Measurements from ENCODE around the gene CAPRIN2. TPM values are rescaled to one million over a fixed set of nuclear protein-coding genes. Genes with fewer than 3 reads are reported as not detected.

Gene CAPRIN2
- total RNA-seq, 1 donor: 32.9 TPM

DNA sequence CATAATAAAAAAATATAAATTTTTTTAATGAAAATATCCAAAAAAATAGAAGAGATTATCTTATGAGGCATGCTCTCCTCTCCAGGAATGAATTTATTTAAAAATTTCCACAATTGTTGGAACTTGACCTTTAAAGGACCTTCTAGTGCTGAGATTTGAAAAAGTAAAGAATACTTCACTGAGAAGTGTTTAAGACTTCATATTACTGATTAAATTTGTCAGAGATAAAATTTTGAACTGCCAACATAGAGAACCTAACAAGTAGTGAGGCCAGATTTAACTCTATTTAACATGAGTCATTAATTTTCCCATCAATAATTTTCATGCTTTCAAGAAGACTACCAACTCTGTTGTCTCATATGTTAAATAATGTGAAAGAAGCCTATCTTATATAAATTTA is 14.5 kb downstream of the CAPRIN2 start:
- no peak overlapping the region for H2AFZ ChIP-seq (ENCODE audit: low read length)
- no peak overlapping the region for H3K27ac ChIP-seq (ENCODE audit: low read depth, low read length)
- no peaks in the 10 kb centered on the region for H3K4me1 ChIP-seq (ENCODE audit: insufficient read depth, low read length)
- peaks cover 15% of the 10 kb centered on the region for H3K36me3 ChIP-seq (ENCODE audit: insufficient read depth, low read length)
- no peak overlapping the region for H3K4me2 ChIP-seq (ENCODE audit: insufficient read depth, low read length)
- peaks cover 76% of the 10 kb centered on the region for H3K79me2 ChIP-seq (ENCODE audit: insufficient read depth, low read length)
- H4K20me1 ChIP-seq (ENCODE audit: insufficient read depth, low read length): no peaks in the 10 kb centered on the region
- TF ChIP-seq, protein P1, sequence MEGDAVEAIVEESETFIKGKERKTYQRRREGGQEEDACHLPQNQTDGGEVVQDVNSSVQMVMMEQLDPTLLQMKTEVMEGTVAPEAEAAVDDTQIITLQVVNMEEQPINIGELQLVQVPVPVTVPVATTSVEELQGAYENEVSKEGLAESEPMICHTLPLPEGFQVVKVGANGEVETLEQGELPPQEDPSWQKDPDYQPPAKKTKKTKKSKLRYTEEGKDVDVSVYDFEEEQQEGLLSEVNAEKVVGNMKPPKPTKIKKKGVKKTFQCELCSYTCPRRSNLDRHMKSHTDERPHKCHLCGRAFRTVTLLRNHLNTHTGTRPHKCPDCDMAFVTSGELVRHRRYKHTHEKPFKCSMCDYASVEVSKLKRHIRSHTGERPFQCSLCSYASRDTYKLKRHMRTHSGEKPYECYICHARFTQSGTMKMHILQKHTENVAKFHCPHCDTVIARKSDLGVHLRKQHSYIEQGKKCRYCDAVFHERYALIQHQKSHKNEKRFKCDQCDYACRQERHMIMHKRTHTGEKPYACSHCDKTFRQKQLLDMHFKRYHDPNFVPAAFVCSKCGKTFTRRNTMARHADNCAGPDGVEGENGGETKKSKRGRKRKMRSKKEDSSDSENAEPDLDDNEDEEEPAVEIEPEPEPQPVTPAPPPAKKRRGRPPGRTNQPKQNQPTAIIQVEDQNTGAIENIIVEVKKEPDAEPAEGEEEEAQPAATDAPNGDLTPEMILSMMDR (IDR thresholded peaks at IDR 0.05; ENCODE audit: extremely low read depth, low read depth, low read length): no peak
- no peaks in the 10 kb centered on the region for H3K9me3 ChIP-seq (ENCODE audit: low read depth, low read length)
- no peak overlapping the region for H3K4me3 ChIP-seq (ENCODE audit: insufficient read depth, low read length)
- no peak for DNase-seq (ENCODE audit: insufficient read length, low spot score, missing footprints)
- H3K27me3 ChIP-seq (ENCODE audit: insufficient read depth, low read length): no peaks in the 10 kb centered on the region

DNA sequence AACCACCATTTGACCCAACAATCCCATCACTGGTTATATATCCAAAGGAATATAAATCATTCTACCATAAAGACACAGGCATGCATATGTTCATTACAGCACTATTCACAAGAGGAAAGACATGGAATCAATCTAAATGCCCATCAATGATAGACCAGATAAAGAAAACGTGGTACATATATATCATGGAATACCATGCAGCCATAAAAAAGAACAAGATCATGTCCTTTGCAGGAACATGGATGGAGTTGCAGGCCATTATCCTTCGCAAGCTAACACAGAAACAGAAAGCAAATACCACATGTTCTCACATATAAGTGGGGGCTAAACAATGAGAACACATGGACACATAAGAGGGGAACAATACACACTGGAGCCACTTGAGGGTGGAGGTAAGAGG is 15.7 kb downstream of the CAPRIN2 start:
- peaks cover 69% of the 10 kb centered on the region for H3K79me2 ChIP-seq (ENCODE audit: insufficient read depth, low read length)
- no peak for DNase-seq (ENCODE audit: insufficient read length, low spot score, missing footprints)
- no peaks in the 10 kb centered on the region for H3K27me3 ChIP-seq (ENCODE audit: insufficient read depth, low read length)
- H3K4me1 ChIP-seq (ENCODE audit: insufficient read depth, low read length): no peaks in the 10 kb centered on the region
- no peaks in the 10 kb centered on the region for H3K9me3 ChIP-seq (ENCODE audit: low read depth, low read length)
- no peaks in the 10 kb centered on the region for H4K20me1 ChIP-seq (ENCODE audit: insufficient read depth, low read length)
- H2AFZ ChIP-seq (ENCODE audit: low read length): no peak overlapping the region
- peaks cover 18% of the 10 kb centered on the region for H3K36me3 ChIP-seq (ENCODE audit: insufficient read depth, low read length)
- no peak overlapping the region for H3K4me3 ChIP-seq (ENCODE audit: insufficient read depth, low read length)
- no peak overlapping the region for H3K4me2 ChIP-seq (ENCODE audit: insufficient read depth, low read length)
- TF ChIP-seq, protein P1 (IDR thresholded peaks at IDR 0.05; ENCODE audit: extremely low read depth, low read depth, low read length): no peak
- no peak overlapping the region for H3K27ac ChIP-seq (ENCODE audit: low read depth, low read length)

DNA sequence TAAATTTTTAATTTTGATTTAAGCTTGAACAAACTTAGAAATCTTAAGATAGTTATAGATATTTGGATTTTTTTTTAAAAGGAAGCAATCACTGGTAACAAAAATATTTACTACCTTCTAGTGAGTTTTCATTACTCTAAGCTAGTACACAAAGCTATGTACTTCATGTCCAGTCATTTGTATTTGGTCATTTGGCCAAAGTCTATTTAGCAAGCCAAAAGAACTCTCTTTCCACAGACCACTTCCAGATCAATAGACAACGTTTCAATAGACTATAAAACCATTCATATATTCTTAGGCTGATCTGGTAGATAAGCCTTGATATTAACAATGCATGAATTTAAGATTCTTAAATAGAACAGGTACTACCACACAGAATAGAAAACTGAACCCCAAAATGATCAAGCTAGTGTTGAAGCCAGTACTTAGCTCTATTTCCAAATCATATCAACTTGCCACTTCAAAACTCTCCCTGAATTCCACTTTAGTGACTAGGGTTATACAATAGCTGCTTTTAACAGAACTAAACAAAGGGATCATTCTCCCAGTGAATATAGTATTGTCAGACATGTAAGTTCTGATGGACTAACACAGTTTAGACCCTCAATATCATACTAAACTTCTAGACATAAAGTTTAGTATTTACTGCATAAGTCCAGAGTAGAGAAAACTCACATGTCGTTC is 21.7 kb downstream of the CAPRIN2 start:
- TF ChIP-seq, protein P1 (IDR thresholded peaks at IDR 0.05; ENCODE audit: extremely low read depth, low read depth, low read length): no peak
- DNase-seq (ENCODE audit: insufficient read length, low spot score, missing footprints): peak; percentile 64
- Histone ChIP-seq H3K27ac (ENCODE audit: low read depth, low read length) (no peak overlapping the region), H3K9me3 (ENCODE audit: low read depth, low read length) (no peaks in the 10 kb centered on the region), H3K4me3 (ENCODE audit: insufficient read depth, low read length) (no peak overlapping the region), H2AFZ (ENCODE audit: low read length) (no peak overlapping the region), H3K4me1 (ENCODE audit: insufficient read depth, low read length) (no peaks in the 10 kb centered on the region), H4K20me1 (ENCODE audit: insufficient read depth, low read length) (no peaks in the 10 kb centered on the region), H3K36me3 (ENCODE audit: insufficient read depth, low read length) (peaks cover 22% of the 10 kb centered on the region), H3K4me2 (ENCODE audit: insufficient read depth, low read length) (no peak overlapping the region), H3K79me2 (ENCODE audit: insufficient read depth, low read length) (peaks cover 29% of the 10 kb centered on the region), H3K27me3 (ENCODE audit: insufficient read depth, low read length) (no peaks in the 10 kb centered on the region)

DNA sequence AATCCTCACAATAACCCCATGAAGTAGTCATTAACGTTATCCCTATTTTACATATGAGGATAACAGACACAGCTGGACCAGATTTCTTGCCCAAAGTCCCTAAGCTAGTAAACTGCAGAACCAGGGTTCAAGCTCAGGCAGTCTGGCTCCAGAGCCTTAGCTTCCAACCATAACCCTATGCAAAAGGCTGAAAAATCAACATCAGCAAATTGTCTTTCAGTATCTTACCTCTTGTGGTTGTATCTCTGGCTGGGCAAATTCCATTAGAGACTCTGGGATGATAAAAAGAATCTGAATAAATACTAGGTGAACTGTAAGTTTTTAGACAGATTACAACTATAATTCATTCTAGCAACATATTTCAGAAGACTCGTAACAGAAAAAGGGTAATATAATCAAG is 24.7 kb downstream of the CAPRIN2 start:
- peaks cover 11% of the 10 kb centered on the region for H3K4me1 ChIP-seq (ENCODE audit: insufficient read depth, low read length)
- no peak overlapping the region for H3K4me2 ChIP-seq (ENCODE audit: insufficient read depth, low read length)
- no peak overlapping the region for H3K27ac ChIP-seq (ENCODE audit: low read depth, low read length)
- H3K9me3 ChIP-seq (ENCODE audit: low read depth, low read length): no peaks in the 10 kb centered on the region
- no peak overlapping the region for H3K4me3 ChIP-seq (ENCODE audit: insufficient read depth, low read length)
- no peaks in the 10 kb centered on the region for H4K20me1 ChIP-seq (ENCODE audit: insufficient read depth, low read length)
- no peak for DNase-seq (ENCODE audit: insufficient read length, low spot score, missing footprints)
- TF ChIP-seq, protein P1 (IDR thresholded peaks at IDR 0.05; ENCODE audit: extremely low read depth, low read depth, low read length): no peak
- no peaks in the 10 kb centered on the region for H3K27me3 ChIP-seq (ENCODE audit: insufficient read depth, low read length)
- H3K36me3 ChIP-seq (ENCODE audit: insufficient read depth, low read length): peaks cover 25% of the 10 kb centered on the region
- H2AFZ ChIP-seq (ENCODE audit: low read length): no peak overlapping the region
- peaks cover 16% of the 10 kb centered on the region for H3K79me2 ChIP-seq (ENCODE audit: insufficient read depth, low read length)

Measured in osteoblast (primary cell).